Ishikawa (cell line): ENCODE results near the gene HS3ST3A1.

ENCODE experiments used
- CEBPB ChIP-seq: IDR thresholded peaks from 2 replicates; pipeline ENCODE4 v1.6.1; 2012
- CREB1 ChIP-seq: IDR thresholded peaks from 2 replicates; pipeline ENCODE4 v1.6.1; 2012; ENCODE audit warnings: low read depth
- EGR1 ChIP-seq: IDR thresholded peaks from 2 replicates; pipeline ENCODE4 v1.6.1; 2012
- EP300 ChIP-seq: IDR thresholded peaks from 2 replicates; pipeline ENCODE4 v1.6.1; 2012; ENCODE audit warnings: borderline replicate concordance
- FOXM1 ChIP-seq: IDR thresholded peaks from 2 replicates; pipeline ENCODE4 v1.6.1; 2012; ENCODE audit warnings: low read depth, borderline replicate concordance
- NFIC ChIP-seq: IDR thresholded peaks from 2 replicates; pipeline ENCODE4 v1.6.1; 2012
- RAD21 ChIP-seq: IDR thresholded peaks from 2 replicates; pipeline ENCODE4 v1.6.1; 2012; ENCODE audit warnings: low read depth
- TAF1 ChIP-seq: IDR thresholded peaks from 2 replicates; pipeline ENCODE4 v1.6.1; 2012; ENCODE audit warnings: low read depth, mild to moderate bottlenecking
- TCF12 ChIP-seq: IDR thresholded peaks from 2 replicates; pipeline ENCODE4 v1.6.1; 2012; ENCODE audit warnings: low read depth
- TEAD4 ChIP-seq: IDR thresholded peaks from 2 replicates; pipeline ENCODE4 v1.6.1; 2012
- YY1 ChIP-seq: IDR thresholded peaks from 2 replicates; pipeline ENCODE4 v1.6.1; 2012; ENCODE audit warnings: low read depth
- ZBTB7A ChIP-seq: IDR thresholded peaks from 2 replicates; pipeline ENCODE4 v1.6.1; 2012; ENCODE audit warnings: low read depth
- TF ChIP-seq, protein P1 (sequence below): IDR thresholded peaks from 2 replicates; pipeline ENCODE4 v1.6.1; 2012; ENCODE audit warnings: low read depth, mild to moderate bottlenecking
- TF ChIP-seq, protein P2 (sequence below): IDR thresholded peaks from 2 replicates; pipeline ENCODE4 v1.6.1; 2012
- TF ChIP-seq, protein P3 (sequence below): IDR thresholded peaks from 2 replicates; pipeline ENCODE4 v1.6.1; 2012

HS3ST3A1 gene

DNA sequence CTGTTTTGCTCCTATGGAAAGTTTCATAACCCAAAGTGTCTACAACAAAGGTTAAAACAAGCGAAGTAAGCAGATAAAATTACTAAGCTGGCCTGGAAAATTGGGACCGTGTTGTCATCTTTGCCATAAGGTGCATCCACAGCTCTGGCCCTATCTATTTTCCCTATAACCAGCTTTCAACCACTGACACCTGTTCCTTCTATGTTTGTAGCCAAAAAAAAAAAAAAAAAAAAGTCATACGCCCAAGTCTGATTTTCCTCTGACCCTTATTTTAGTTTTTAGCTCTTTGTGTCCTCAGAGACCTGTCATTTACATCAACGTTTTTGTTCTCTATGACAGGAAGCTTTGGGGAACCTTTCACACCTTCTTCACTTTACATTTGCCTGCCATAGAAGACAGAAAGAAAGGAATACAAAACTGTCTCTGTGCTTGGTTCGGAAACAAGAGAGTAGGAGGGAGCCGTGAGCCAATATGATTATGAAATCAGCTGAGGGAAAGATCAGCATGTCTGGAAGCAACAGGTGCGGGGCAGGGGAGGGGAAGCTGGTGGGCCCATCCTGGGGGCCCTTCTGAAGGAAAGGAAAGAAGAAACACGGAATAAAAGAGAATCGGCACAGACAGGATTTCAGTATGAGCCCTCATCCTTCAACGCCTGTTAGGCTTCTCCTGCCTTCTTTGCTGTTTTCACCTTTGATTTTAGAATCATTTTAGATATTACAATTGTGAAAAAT is 8.5 kb downstream of the HS3ST3A1 start:
- TF ChIP-seq TCF12 (no peak), FOXM1 (no peak), TEAD4 (no peak), CREB1 (no peak), CEBPB (no peak)
- TF ChIP-seq, protein P1, sequence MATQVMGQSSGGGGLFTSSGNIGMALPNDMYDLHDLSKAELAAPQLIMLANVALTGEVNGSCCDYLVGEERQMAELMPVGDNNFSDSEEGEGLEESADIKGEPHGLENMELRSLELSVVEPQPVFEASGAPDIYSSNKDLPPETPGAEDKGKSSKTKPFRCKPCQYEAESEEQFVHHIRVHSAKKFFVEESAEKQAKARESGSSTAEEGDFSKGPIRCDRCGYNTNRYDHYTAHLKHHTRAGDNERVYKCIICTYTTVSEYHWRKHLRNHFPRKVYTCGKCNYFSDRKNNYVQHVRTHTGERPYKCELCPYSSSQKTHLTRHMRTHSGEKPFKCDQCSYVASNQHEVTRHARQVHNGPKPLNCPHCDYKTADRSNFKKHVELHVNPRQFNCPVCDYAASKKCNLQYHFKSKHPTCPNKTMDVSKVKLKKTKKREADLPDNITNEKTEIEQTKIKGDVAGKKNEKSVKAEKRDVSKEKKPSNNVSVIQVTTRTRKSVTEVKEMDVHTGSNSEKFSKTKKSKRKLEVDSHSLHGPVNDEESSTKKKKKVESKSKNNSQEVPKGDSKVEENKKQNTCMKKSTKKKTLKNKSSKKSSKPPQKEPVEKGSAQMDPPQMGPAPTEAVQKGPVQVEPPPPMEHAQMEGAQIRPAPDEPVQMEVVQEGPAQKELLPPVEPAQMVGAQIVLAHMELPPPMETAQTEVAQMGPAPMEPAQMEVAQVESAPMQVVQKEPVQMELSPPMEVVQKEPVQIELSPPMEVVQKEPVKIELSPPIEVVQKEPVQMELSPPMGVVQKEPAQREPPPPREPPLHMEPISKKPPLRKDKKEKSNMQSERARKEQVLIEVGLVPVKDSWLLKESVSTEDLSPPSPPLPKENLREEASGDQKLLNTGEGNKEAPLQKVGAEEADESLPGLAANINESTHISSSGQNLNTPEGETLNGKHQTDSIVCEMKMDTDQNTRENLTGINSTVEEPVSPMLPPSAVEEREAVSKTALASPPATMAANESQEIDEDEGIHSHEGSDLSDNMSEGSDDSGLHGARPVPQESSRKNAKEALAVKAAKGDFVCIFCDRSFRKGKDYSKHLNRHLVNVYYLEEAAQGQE, result no peak

DNA sequence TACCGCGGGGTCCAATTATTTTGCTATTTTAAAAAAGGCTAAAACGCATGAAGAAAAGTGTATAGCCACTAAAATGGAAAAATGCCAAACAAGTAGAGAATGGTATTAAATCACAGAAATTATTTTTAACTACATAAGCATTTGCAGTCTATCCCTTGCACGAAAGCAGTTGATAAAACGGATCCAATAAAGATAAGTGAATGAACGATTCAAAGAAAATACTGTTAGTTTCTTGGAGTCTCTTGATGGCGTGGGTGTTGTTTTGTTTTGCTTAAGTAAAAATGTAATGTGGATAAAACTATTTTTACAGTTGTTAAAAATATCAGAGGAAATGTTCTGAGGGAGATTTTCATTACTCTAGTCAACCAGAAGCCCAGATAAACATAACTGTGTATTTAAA is 9.3 kb downstream of the HS3ST3A1 start:
- TF ChIP-seq, protein P2, sequence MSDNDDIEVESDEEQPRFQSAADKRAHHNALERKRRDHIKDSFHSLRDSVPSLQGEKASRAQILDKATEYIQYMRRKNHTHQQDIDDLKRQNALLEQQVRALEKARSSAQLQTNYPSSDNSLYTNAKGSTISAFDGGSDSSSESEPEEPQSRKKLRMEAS, result no peak
- TF ChIP-seq YY1, result no peak
- no peak for TF ChIP-seq EGR1
- TF ChIP-seq, protein P3, sequence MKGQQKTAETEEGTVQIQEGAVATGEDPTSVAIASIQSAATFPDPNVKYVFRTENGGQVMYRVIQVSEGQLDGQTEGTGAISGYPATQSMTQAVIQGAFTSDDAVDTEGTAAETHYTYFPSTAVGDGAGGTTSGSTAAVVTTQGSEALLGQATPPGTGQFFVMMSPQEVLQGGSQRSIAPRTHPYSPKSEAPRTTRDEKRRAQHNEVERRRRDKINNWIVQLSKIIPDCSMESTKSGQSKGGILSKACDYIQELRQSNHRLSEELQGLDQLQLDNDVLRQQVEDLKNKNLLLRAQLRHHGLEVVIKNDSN, result no peak
- TF ChIP-seq CREB1, result no peak
- TF ChIP-seq, protein P1, result no peak
- no peak for TF ChIP-seq ZBTB7A
- no peak for TF ChIP-seq EP300
- TF ChIP-seq TAF1, result no peak
- no peak for TF ChIP-seq TCF12
- no peak for TF ChIP-seq FOXM1
- no peak for TF ChIP-seq TEAD4
- no peak for TF ChIP-seq RAD21
- no peak for TF ChIP-seq CEBPB
- TF ChIP-seq NFIC, result no peak

DNA sequence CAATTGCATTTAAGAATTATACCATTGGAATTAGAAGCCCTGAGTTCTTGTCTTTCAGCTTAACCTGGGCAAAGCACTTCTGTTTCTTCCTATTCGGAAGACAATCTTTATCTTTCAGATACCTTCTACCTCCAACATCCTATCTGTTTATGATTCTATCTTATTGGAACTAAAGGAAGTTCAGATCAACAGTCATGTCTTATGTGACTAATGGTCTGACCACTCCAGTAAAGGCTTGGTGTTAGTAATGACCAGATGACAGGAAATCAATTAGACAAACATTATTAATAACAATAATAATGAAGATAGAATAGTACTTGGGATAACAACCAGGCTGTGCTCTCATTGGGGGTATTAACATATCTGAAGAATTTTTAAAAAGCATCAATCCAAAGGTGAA is 11.3 kb downstream of the HS3ST3A1 start:
- TF ChIP-seq NFIC (no peak), EGR1 (no peak)

DNA sequence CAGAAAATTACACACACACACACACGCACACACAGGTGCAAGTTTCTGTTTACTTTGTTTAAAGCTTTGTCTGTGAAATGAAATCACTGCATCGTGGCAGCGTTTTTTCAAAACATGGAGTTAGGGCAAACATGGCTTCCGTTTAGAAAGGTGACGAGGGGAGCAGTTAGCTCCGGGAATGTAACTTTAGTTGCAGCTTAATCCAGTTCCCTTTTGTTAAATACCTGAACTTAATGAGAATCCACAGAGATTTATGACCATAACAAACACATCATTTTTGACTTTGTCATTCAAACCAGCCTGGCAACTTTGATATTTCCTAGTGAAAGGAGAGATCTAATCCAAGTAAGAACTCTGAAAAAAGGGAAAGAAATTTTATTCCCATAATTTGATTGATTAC is 12.1 kb downstream of the HS3ST3A1 start:
- TF ChIP-seq RAD21 (no peak), FOXM1 (no peak), TAF1 (no peak), EGR1 (no peak), CREB1 (no peak), NFIC (no peak), EP300 (no peak), TCF12 (no peak), YY1 (no peak), CEBPB (no peak), TEAD4 (no peak), ZBTB7A (no peak)
- TF ChIP-seq, protein P1, result no peak
- TF ChIP-seq, protein P2, result no peak
- TF ChIP-seq, protein P3, result no peak
